H1 (cell line): ENCODE data around the gene ANAPC2. TPM values are rescaled to one million over a fixed set of nuclear protein-coding genes. Genes with fewer than 3 reads are reported as not detected.

Experiments
- CHD7 ChIP-seq: fragments of 300-600 bp; sonication (generic); IDR thresholded peaks from 2 replicates; pipeline ENCODE4 v1.7.1; 2012; ENCODE audit warnings: low read length, moderate library complexity, mild to moderate bottlenecking, inconsistent platforms; ENCODE audit not compliant: insufficient replicate concordance
- GTF2F1 ChIP-seq: IDR thresholded peaks from 2 replicates; pipeline ENCODE4 v1.6.1; 2012; ENCODE audit warnings: low read depth, low read length, improper control_type of control experiment, borderline replicate concordance
- HDAC2 ChIP-seq, 2 experiments: fragments of 300-600 bp in 1 of 2; sonication (generic) in 1 of 2; IDR thresholded peaks; 2 replicates each; pipeline ENCODE4 v1.6.1; 2011 to 2012; ENCODE audit warnings: low read depth in 2 of 2, low read length in 2 of 2, mild to moderate bottlenecking in 2 of 2, moderate library complexity in 2 of 2, borderline replicate concordance in 1 of 2, inconsistent platforms in 1 of 2
- MAFK ChIP-seq: IDR thresholded peaks from 2 replicates; pipeline ENCODE4 v1.6.1; 2012; ENCODE audit warnings: low read depth, mild to moderate bottlenecking, improper control_type of control experiment, low read length
- PHF8 ChIP-seq: fragments of 200-600 bp; sonication (generic); conservative IDR thresholded peaks from 2 replicates; pipeline ENCODE4 v1.7.1; 2012; ENCODE audit warnings: low read depth, mild to moderate bottlenecking, inconsistent platforms, low read length, moderate library complexity
- SIRT6 ChIP-seq: IDR thresholded peaks from one replicate; pipeline ENCODE4 v1.7.1; 2012; ENCODE audit warnings: low read length, inconsistent platforms
- polyA plus RNA-seq, 7 experiments: library from polyadenylated mRNA; depleted of rRNA in 3 of 7; stranded (reverse) in 5 of 7; unstranded in 2 of 7; fragments of >200 nt in 5 of 7; fragments of 200-250 nt in 2 of 7; gene quantifications; 1 replicate in 5 of 7; 2 replicates in 1 of 7; 4 replicates in 1 of 7; pipeline versions ENCODE4 v1.2.1 to v1.2.3, GENCODE V29; 2011 to 2013; ENCODE audit warnings: missing spikeins in 2 of 7, mixed read lengths in 2 of 7
- total RNA-seq: library from RNA; stranded (reverse); fragmentation: NEBNext Ultra II Directional; extraction: Animal tissue kit (Norgen Biotek cat#: 25700); gene quantifications from 2 replicates; pipeline ENCODE4 v1.2.1, GENCODE V29; 2021
- TF ChIP-seq, protein P1 (sequence below): IDR thresholded peaks from 2 replicates; pipeline ENCODE4 v1.6.1; 2012; ENCODE audit warnings: low read length, inconsistent platforms

ANAPC2 gene
- total and polyA plus RNA-seq, 2 of the 8 experiments (the other 6 are each of a cell fraction or from before 2014, with no cell fraction given) = 30.2 to 37.7 TPM

- TF ChIP-seq, protein P1, sequence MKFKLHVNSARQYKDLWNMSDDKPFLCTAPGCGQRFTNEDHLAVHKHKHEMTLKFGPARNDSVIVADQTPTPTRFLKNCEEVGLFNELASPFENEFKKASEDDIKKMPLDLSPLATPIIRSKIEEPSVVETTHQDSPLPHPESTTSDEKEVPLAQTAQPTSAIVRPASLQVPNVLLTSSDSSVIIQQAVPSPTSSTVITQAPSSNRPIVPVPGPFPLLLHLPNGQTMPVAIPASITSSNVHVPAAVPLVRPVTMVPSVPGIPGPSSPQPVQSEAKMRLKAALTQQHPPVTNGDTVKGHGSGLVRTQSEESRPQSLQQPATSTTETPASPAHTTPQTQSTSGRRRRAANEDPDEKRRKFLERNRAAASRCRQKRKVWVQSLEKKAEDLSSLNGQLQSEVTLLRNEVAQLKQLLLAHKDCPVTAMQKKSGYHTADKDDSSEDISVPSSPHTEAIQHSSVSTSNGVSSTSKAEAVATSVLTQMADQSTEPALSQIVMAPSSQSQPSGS = no peak
- TF ChIP-seq MAFK (no peak), GTF2F1 (no peak), HDAC2 (IDR thresholded peaks at IDR 0.05; ENCODE audit: borderline replicate concordance in 1 of 2, low read depth in 2 of 2, low read length in 2 of 2) (no peak), PHF8 (no peak), CHD7 (no peak), SIRT6 (no peak)
- TF ChIP-seq, all 59 proteins: peak for 0
These were observed 59.4 kb downstream of the ANAPC2 start (continued) for GRCh38 chr9:137128862-137129455.
